Parathyroid adenoma (tissue), 2 donors: Measurements from ENCODE around the gene ZNF521.

Experiments
- H2AFZ ChIP-seq: fragments of 300-600 bp; sonication (generic); one replicate; pipeline ENCODE4 v1.7.0; 2017; ENCODE audit warnings: antibody characterized with exemption, mild to moderate bottlenecking
- H3K27ac ChIP-seq: fragments of 300-600 bp; sonication (generic); one replicate; pipeline ENCODE4 v1.7.0; 2017
- H3K27me3 ChIP-seq: fragments of 300-600 bp; sonication (generic); one replicate; pipeline ENCODE4 v1.7.0; 2017; ENCODE audit warnings: low read length; ENCODE audit not compliant: control insufficient read depth, insufficient read depth
- H3K36me3 ChIP-seq: fragments of 300-600 bp; sonication (generic); one replicate; pipeline ENCODE4 v1.7.0; 2017; ENCODE audit warnings: low read length; ENCODE audit not compliant: control insufficient read depth, insufficient read depth
- H3K4me1 ChIP-seq: fragments of 300-600 bp; sonication (generic); one replicate; pipeline ENCODE4 v1.7.0; 2017; ENCODE audit warnings: control low read depth
- H3K4me2 ChIP-seq: fragments of 300-600 bp; sonication (generic); one replicate; pipeline ENCODE4 v1.7.0; 2017; ENCODE audit warnings: low read length
- H3K4me3 ChIP-seq: fragments of 300-600 bp; sonication (generic); one replicate; pipeline ENCODE4 v1.7.0; 2017; ENCODE audit warnings: low read depth, low read length
- H3K79me2 ChIP-seq: fragments of 300-600 bp; sonication (generic); one replicate; pipeline ENCODE4 v1.7.0; 2017; ENCODE audit warnings: control low read depth
- H3K9ac ChIP-seq: fragments of 300-600 bp; sonication (generic); one replicate; pipeline ENCODE4 v1.7.0; 2017; ENCODE audit warnings: mild to moderate bottlenecking
- H3K9me3 ChIP-seq: fragments of 300-600 bp; sonication (generic); one replicate; pipeline ENCODE4 v1.7.0; 2017; ENCODE audit warnings: low read length; ENCODE audit not compliant: control insufficient read depth
- CTCF ChIP-seq: fragments of 300-600 bp; sonication (generic); IDR thresholded peaks from one replicate; pipeline ENCODE4 v1.7.0; 2017; ENCODE audit warnings: antibody characterized with exemption, mild to moderate bottlenecking
- donor health status: primary hyperparathyroidism.

ZNF521 gene

GRCh38 chr18:25164211-25164847, 187.6 kb downstream of the ZNF521 start:
- Histone ChIP-seq H2AFZ (peak overlapping the region; percentile 74), H3K27me3 (no peaks in the 10 kb centered on the region), H3K9ac (no peak overlapping the region), H3K4me3 (peak overlapping the region; percentile 31), H3K4me1 (peaks cover 7% of the 10 kb centered on the region), H3K79me2 (no peaks in the 10 kb centered on the region), H3K36me3 (no peaks in the 10 kb centered on the region), H3K4me2 (peak overlapping the region; percentile 52), H3K27ac (peak overlapping the region; percentile 3), H3K9me3 (no peaks in the 10 kb centered on the region)
- no peak for TF ChIP-seq CTCF

GRCh38 chr18:25153426-25153825, 198.5 kb downstream of the ZNF521 start:
- no peak overlapping the region for H3K4me2 ChIP-seq
- TF ChIP-seq CTCF, result no peak
- no peaks in the 10 kb centered on the region for H3K27me3 ChIP-seq

GRCh38 chr18:25147877-25148488, 204.0 kb downstream of the ZNF521 start:
- no peaks in the 10 kb centered on the region for H3K27me3 ChIP-seq
- no peak for TF ChIP-seq CTCF
- H3K36me3 ChIP-seq, result no peaks in the 10 kb centered on the region
- H3K27ac ChIP-seq, result no peak overlapping the region
- no peak overlapping the region for H2AFZ ChIP-seq
- no peak overlapping the region for H3K9ac ChIP-seq
- H3K4me1 ChIP-seq, result no peaks in the 10 kb centered on the region
- no peak overlapping the region for H3K4me2 ChIP-seq
- H3K4me3 ChIP-seq, result no peak overlapping the region
- H3K9me3 ChIP-seq, result no peaks in the 10 kb centered on the region
- no peaks in the 10 kb centered on the region for H3K79me2 ChIP-seq

More at GRCh38 chr18:25153426-25153825, 198.5 kb downstream of the ZNF521 start:
- no peaks in the 10 kb centered on the region for H3K4me1 ChIP-seq
- no peaks in the 10 kb centered on the region for H3K9me3 ChIP-seq
- H3K9ac ChIP-seq, result no peak overlapping the region
- no peaks in the 10 kb centered on the region for H3K36me3 ChIP-seq
- no peak overlapping the region for H2AFZ ChIP-seq
- no peaks in the 10 kb centered on the region for H3K79me2 ChIP-seq
- no peak overlapping the region for H3K27ac ChIP-seq
- H3K4me3 ChIP-seq, result no peak overlapping the region

GRCh38 chr18:25146512-25146910, 205.5 kb downstream of the ZNF521 start:
- H3K27me3 ChIP-seq, result no peaks in the 10 kb centered on the region
- no peak overlapping the region for H3K27ac ChIP-seq
- no peak overlapping the region for H3K4me2 ChIP-seq
- no peak overlapping the region for H3K4me3 ChIP-seq
- no peak overlapping the region for H3K9ac ChIP-seq
- no peaks in the 10 kb centered on the region for H3K4me1 ChIP-seq
- no peaks in the 10 kb centered on the region for H3K36me3 ChIP-seq
- no peak for TF ChIP-seq CTCF
- H2AFZ ChIP-seq, result no peak overlapping the region
- H3K79me2 ChIP-seq, result no peaks in the 10 kb centered on the region
- H3K9me3 ChIP-seq, result no peaks in the 10 kb centered on the region
